Measurements from ENCODE around the gene GPR33.

DNA sequence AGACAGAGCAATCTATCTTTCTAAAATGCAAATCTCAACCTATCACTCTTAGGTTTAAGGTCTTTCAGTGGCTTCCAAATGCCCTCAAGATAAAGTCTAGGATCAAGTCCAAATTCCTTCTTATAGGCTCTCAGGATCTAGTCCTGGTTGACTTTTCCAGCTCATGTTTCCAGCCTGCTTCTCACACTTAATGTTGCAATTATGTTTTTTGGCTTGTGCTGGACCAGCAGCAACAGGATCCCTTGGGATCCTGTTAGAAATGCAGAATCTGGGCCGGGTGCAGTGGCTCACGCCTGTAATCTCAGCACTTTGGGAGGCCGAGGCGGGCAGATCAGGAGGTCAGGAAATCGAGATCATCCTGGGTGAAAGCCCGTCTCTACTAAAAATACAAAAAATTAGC, 10.6 kb downstream of the GPR33 start:
- TF ChIP-seq, protein P1, sequence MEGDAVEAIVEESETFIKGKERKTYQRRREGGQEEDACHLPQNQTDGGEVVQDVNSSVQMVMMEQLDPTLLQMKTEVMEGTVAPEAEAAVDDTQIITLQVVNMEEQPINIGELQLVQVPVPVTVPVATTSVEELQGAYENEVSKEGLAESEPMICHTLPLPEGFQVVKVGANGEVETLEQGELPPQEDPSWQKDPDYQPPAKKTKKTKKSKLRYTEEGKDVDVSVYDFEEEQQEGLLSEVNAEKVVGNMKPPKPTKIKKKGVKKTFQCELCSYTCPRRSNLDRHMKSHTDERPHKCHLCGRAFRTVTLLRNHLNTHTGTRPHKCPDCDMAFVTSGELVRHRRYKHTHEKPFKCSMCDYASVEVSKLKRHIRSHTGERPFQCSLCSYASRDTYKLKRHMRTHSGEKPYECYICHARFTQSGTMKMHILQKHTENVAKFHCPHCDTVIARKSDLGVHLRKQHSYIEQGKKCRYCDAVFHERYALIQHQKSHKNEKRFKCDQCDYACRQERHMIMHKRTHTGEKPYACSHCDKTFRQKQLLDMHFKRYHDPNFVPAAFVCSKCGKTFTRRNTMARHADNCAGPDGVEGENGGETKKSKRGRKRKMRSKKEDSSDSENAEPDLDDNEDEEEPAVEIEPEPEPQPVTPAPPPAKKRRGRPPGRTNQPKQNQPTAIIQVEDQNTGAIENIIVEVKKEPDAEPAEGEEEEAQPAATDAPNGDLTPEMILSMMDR (IDR thresholded peaks at IDR 0.05) = no peak
- TF ChIP-seq POLR2AphosphoS5 (IDR thresholded peaks at IDR 0.05) = no peak

All from breast epithelium (tissue), 3 donors.